ENCODE data around the gene TRAK1.

DNA sequence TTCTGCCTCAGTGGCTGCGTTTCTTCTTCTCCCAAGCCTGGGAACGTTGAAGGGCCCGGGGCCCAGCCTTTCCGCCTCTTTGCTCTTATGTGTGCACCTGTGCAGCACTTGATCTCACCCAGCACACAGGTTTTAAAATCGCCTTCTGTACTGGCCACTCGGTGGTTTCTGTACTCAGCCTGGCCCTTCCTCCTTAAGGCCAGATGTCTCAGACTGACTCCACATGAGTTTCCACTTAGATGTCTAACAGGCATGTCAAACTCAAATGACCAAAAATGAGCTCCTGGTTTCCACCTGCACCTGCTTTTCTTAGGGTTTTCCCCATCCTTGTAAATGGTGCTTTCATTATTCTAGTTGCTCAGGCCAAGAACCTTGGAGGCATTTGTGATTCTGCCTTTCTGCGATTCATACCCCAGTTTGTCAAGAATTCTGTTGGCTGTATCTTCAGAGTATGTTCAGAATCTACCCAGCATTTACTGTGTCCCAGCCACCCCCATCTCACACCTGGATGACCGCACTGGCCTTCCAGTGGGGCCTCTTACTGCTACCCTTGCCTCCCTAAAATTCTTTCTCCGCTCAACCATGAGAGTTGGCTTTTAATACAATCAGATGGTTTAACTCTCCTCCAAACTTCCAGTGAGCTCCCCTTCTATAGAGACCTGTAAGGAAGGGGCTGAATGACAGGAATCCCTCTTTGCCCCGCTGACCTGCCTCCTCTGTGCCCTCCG is 2.2 kb upstream of the TRAK1 start:
- TF ChIP-seq POLR2AphosphoS5 (IDR thresholded peaks at IDR 0.05) = no peak
- TF ChIP-seq, protein P1, sequence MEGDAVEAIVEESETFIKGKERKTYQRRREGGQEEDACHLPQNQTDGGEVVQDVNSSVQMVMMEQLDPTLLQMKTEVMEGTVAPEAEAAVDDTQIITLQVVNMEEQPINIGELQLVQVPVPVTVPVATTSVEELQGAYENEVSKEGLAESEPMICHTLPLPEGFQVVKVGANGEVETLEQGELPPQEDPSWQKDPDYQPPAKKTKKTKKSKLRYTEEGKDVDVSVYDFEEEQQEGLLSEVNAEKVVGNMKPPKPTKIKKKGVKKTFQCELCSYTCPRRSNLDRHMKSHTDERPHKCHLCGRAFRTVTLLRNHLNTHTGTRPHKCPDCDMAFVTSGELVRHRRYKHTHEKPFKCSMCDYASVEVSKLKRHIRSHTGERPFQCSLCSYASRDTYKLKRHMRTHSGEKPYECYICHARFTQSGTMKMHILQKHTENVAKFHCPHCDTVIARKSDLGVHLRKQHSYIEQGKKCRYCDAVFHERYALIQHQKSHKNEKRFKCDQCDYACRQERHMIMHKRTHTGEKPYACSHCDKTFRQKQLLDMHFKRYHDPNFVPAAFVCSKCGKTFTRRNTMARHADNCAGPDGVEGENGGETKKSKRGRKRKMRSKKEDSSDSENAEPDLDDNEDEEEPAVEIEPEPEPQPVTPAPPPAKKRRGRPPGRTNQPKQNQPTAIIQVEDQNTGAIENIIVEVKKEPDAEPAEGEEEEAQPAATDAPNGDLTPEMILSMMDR (IDR thresholded peaks at IDR 0.05) = no peak

Measured in breast epithelium (tissue), 3 donors.